ENCODE data around the gene MCRIP2.
A peak's percentile ranks its signal among the peaks of the same experiment; 100 is the strongest.

The MCRIP2 gene

DNA sequence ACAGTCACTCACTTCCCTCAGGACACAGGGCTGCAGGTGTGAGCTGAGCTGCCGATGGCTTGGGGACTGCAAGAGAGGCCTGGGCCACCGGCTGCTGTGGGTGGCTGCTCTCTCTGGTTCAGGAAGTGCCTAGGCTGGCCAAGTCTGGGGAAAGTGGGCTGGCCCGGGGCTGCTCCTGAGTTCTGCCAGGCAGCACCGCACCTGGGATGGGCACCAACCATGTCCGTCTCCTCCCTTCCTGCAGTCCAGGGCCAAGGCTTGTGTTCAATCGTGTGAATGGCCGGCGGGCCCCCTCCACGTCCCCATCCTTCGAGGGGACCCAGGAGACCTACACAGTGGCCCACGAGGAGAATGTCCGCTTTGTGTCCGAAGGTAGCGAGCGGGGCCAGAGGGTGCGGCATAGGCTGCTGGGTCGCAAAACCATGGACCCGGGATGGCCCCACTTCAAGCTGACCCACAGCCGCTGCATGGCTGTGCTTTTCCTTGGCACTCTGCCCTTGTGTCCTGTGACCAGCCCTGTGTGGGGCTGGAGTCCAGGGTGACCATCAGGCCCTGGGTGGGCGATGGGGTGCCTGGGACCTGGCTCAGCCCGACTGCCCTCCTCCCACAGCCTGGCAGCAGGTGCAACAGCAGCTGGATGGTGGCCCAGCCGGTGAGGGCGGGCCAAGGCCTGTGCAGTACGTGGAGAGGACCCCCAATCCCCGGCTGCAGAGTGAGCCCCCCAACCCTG, 5.7 kb downstream of the MCRIP2 start:
- peak in 3 of 58 donors; percentile 15 to 32 (median 30) for DNase-seq

DNA sequence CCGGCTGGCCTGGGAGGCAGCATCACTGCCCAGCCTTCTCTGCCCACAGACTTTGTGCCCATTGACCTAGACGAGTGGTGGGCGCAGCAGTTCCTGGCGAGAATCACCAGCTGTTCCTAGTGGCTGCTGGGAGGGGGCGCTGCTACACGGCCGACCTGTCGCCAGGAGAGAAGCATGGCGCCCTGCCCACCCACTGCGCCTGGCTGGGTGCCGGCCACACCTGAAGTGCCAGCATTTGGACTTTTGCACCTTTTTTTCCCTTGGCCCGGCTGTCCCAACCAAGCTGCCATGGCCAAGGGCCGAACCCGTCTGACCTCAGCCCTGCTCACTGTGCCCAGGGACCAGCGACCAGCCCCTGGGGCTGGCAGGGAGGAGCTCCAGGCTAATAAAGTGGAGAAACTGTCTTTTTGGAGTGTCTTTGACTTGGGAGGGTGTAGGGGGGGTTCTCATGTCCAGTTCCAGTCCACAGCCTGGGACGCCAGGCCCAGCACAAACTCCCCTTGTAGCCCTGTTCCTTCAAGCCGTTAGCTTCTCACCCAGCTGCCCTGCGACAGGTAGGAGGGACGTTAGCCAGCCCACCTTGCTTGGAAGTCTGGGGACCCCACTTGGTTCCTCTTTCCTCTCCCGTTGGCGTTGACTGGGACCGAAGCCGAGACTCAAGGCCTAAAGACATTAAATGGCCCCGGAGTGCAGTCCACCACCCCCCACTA, 6.6 kb downstream of the MCRIP2 start:
- peak in 3 of 58 donors; percentile 21 to 27 (median 24) for DNase-seq

DNA sequence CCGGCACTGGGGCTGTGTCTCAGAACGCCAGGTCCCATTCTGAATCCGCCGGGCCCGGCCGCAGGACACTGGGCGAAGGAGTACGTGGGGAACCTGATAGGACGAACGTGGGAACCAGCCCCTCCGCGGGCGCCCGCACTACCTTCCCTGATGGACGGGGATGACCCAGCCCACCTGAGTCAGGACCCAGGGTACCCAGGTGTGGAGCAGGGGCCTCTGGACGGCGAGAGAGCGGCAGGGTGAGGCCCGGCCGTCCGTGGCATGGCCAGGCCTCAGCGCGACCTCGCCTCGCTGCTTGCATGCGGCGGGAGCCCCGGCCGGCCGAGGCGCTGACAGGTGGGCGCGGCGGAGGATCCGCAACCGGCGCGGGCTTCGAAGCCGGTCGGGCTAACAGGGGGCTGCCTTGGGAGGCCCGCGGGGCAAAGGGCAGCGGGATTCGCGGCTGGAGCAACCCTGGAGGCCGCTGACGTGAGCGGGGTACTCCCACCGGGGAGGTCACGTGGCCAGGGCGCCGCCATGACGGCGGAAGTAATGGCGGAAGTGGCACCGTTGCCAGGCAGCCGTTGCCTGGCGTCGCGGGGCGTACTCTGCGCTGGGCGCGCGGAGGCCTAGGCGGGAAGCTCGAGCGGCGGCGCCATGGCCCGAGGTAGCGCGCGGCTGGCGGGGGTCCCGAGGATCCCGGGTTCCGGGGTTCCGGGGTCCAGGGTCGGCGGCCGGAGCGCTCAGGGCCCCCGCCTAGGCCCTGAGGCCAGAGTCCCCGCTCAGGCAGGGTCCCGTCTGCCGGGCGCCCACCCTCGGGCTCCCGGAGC, 7.4 kb downstream of the MCRIP2 start, which contains the start of gene WDR90:
Gene WDR90 (plus strand): TSS at position 585 of the 809 bp plus-strand sequence. CDS start 52 bp downstream, at position 637.
- DNase-seq: peak; percentile 50 to 97 (median 88)

DNA sequence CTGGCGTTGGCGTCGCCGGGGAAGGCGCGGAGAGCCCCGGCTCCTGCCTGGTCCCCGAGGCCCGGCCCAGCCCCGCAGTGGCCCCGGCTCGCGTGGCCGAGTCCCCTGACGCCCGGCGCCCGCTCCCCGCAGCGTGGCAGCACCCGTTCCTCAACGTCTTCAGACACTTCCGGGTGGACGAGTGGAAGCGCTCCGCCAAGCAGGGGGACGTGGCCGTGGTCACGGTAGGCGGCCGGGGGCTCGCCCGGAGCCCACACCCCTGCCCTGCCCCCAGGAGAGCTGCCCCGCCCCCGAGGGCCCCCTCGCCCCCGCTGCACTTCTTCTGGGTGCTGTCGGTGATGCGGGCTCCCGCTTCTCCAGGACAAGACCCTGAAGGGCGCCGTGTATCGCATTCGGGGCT, 8.0 kb downstream of the MCRIP2 start:
- no peak for DNase-seq

DNA sequence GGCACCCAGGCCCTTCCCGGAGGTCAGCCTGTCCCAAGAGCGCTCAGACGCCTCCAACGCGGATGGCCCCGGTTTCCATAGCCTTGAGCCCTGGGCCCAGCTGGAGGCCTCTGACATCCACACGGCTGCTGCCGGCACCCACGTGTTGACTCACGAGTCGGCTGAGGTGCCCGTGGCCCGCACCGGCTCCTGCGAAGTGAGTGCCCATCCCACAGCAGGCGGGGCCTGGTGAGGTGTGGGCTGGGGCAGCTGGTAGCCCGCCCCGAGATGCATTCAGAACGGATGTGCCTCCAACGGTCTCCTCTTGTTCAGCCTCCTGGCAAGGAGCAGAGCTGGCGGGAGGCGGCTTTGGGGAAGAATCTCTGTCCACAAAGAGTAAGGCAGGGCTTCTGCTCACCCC, 10.2 kb downstream of the MCRIP2 start:
- no peak for DNase-seq

DNA sequence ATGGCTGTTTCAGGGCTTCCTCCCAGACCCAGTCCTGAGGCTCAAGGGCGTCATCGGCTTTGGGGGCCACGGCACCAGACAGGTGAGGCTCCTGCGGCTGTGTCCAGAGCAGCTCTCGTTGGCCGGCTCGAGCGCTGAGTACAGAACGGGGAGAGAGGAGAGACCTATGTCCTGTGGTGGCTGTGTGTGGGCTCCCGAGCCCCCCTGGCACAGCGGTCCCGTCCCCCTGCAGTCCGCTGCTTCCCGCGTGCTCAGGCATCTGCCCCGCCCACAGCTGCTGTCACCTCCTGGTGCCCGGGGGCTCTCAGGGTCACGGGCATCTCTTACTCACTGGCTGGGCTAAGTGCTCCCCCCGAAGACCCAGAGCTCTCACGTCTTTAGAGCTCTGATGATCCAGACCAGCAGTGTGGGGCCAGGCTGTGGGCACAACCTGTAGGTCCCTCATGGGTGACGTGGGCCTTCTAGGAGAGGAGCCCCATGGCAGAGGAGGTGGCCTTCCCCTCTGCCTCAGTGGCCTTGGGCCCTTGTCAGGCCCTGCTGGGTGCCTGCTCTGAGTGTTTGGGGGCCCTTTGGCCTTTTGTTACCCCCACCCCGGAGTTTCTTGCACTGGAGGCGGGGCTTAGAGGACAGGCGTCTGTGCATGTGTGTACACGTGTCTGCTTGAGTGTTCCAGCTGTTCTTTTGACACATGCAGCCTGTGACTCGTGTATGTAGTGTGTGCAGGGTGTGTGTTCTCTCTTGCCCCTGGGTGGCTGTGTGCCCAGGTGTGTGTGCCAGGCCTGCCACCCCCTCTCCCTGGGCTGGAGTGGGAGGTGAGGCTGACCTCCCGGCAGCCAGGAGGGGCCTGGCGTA, 11.1 kb downstream of the MCRIP2 start:
- no peak for DNase-seq

DNA sequence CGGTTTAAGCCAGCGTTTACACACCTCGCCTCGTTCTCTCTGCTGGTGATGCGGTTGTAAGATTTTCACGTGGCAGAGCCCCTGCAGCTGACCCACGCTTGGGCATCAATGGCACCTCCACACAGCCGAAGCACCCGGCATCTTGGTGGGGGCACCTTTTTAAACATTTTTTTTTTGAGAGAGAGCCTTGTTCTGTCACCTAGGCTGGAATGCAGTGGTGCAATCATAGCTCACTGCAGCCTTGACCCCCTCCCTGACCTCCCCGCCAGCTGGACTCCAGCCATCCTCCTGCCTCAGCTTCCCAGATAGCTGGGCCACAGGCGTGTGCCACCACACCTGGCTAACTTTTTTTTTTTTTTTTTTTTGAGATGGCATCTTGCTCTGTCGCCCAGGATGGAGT, 12.4 kb downstream of the MCRIP2 start:
- no peak for DNase-seq

DNA sequence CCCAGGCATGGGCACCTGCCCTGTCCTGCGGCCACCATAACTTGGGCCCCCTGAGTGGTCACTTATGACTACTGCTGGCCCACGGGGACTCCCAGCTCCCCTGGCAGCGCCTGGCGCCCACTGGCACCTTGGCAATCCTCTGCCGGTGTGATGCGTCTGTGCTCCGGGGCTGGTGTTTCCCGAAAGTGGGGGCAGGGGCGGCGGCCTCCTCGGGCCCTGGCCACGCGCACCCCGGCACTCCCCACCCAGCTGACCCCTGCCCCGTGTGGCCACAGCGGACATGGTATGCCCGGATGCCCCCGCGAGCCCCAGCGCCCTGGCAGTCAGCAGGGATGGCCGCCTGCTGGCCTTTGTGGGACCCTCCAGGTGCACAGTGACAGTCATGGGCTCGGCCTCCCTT, 15.9 kb downstream of the MCRIP2 start:
- no peak for DNase-seq

DNA sequence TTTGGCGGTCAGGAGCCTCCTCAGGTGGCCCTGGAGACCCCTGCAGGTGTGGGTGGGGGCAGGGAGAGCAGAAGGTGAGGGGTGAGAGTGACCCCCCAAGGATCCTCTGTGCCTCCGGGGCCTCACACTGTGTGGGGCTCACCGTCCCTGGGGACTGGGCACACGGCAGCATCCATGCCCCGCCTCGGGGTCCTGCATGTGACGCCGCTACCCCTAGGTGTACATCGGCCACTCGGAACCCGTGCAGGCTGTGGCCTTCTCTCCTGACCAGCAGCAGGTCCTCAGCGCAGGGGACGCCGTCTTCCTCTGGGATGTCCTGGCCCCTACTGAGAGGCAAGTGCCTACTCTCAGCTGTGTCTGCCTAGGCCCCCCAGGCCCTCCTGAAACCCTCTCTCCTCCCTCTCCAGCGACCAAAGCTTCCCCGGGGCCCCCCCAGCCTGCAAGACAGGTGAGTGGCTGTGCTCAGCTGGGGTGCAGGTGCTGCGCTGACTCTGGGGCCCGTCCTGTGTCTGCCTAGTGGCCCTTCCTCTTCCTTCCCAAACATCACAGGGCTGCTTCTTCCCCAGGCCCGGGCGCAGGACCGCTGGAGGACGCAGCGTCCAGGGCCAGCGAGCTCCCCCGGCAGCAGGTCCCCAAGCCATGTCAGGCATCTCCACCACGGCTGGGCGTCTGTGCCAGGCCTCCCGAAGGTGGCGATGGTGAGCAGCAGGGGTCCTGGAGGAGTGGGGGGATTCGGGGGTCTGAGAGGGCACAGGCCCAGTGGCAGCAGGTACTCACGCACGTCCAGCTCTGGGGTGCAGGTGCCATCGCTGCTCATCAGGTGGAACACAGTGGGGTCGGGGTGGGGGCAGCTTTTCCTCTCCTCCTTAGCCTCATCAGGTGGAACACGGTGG, 17.3 kb downstream of the MCRIP2 start:
- DNase-seq: no peak

DNA sequence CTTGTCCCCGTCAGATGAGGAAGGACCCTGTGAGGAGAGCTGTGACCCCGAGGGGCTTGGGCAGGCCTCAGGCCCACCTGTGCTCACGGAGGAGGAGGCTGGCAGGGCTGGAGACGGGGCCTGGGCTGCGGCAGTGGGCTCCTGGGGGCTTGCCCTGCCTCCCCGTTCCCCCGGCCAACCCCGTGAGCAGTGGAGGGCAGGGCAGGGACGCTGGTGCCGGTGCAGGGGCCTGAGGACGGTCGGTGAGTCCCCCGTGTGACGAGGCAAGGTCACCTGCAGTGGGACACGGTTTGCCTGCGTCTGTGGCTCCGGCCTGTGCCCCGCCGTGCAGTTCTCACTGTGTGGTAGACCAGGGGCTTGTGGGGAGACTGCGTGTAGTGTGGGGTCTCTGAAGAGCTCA, 18.0 kb downstream of the MCRIP2 start:
- DNase-seq: no peak

DNA sequence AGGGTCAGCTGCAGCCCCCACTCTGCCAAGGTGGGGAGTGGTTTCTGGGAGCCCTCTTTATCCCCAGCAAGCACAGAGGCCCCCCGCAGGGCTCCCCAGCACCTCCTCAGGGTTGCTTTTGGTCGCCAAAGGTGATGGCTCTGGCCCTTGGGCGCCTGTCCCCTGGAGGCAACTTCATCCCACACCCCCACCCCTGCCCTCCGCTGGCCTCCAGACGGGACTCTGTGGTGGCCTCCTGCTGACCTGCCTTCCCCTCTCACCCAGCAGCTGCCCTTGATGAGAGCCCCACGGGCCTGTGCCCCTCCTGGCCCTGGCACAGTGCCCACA, 18.5 kb downstream of the MCRIP2 start:
- no peak for DNase-seq

DNA sequence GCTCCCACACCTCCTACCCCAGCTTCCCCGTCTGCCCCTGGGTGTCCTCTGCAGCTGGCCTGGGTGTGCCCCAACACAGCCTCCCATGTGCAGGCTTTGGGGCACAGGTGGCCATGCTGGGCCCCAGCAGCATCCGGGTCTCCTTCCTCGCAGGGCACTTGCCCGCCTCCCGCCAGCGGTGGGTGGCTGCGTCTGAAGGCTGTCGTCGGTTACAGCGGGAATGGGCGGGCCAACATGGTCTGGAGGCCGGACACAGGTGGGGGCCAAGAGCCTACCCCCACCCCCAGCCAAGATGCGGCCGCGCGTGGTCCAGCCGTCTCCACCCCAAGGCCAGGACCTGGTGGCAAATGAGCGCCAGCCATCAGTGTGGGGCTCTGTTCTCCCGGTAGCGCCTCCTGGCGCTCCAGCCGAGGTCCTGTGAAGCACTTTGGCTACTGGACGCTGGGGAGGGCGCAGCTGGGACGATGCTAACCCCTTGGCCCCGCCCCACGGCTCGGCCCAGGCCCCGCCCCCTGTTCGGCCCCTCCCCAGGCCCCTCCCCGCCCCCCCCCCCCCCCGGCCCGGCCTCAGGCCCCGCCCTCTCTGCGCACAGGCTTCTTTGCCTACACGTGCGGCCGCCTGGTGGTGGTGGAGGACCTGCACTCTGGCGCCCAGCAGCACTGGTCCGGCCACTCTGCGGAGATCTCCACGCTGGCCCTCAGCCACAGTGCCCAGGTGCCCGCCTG, 19.0 kb downstream of the MCRIP2 start:
- DNase-seq: peak in 54 of 58 donors; percentile 11 to 89 (median 78)

DNA sequence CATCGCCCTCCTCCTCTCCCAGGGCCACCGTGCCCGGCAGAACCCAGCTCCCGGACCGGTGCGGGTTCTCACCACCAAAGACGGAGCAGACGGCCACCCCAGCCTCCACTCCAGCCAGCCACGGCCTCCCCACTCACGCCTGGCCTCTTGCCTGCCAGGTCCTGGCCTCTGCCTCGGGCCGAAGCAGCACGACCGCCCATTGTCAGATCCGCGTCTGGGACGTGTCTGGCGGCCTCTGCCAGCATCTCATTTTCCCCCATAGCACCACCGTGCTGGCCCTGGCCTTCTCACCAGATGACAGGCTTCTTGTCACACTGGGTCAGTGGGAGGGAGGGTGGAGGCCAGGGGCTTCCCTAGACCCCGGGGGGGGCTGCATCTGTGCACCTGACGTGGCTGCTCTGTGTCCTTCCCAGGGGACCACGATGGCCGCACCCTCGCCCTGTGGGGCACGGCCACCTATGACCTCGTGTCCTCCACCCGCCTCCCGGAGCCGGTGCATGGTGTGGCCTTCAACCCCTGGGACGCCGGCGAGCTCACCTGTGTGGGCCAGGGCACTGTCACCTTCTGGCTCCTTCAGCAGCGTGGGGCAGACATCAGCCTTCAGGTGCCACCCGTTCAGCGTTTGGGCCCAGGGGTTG, 19.7 kb downstream of the MCRIP2 start:
- peak in 1 of 58 donors; percentile 69 for DNase-seq

DNA sequence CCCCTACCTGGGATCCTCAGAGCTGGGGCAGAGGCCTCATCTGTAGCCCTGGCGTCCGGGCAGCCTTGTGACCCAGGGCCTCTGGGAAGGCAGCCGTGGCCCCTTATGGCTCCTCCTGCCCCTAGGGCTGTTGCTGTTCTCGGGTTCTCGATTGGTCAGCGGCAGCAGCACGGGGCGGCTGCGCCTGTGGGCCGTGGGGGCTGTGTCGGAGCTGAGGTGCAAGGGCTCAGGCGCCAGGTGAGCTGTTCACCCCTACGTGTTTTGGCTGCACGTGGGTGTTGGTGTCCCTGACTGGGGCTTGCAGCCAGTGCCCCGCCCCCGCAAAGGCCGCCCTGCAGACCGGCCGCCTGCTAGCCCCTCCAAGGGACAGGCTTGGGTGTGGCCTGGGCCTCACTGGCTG, 20.5 kb downstream of the MCRIP2 start:
- DNase-seq: no peak

DNA sequence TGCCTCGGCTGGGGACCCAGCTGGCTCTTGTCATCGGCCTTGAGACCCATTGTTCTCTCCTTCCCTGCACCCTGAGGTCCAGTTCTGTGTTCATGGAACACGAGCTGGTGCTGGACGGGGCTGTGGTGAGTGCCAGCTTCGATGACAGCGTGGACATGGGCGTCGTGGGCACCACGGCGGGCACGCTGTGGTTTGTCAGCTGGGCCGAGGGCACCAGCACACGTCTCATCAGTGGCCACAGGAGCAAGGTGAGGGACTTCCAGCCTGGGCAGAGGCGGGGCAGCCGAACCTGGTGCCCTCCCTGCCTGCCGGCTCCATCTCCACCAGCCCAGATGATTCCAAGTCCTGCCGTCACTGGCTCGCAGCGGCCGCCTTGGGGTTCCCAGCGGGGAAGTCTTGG, 21.0 kb downstream of the MCRIP2 start:
- DNase-seq: no peak

DNA sequence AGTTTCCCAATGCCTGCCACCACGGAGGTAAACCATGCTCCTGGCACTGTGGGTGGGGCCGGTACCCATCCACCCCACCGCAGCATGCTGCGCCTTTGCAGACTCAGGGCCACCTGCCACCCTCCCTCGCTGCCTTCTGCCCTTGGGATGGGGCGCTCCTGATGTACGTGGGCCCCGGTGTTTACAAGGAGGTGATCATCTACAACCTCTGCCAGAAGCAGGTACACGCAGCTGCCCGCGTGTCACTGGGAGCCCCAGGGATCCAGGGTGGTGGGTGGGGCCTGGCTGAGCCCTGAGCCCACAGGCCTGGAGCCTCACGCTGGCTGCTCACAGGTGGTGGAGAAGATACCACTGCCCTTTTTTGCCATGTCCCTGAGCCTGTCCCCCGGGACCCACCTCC, 24.9 kb downstream of the MCRIP2 start:
- DNase-seq: no peak

DNA sequence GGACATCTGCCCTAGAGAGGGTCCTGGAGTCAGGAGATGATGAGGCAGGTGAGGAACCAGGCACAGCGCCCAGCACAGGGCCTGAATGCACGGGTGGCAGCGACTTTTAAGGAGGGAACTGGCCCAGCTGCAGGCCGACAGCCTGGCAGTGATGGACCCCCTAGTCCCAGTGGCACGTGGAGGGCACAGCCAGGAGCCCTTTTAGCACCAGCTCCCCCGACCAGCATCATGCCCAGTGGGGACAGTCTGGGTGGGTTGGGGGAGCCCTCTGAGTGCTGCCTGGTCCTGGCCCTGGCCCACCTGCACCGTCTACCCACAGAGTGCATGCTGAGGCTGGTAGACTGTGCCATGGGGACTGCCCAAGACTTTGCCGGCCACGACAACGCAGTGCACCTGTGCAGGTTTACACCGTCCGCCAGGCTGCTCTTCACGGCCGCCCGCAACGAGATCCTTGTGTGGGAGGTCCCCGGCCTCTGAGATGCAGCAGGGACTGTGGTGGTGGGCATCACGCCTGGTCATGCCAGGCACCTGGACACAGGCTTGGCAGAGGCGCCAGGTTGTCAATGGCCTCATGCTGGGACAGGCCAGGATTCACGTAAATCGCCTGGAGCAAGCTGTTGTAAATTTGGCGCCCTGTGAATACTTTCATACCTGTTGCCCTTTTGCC, 25.6 kb downstream of the MCRIP2 start:
- DNase-seq: no peak
